NCI-H345 treated with DMSO at 0.1 percent for 48 hours (cell line): ENCODE measurements around the gene ZNF25.
"Not testable (repeated sequence)": the region's sequence is repeated elsewhere in the genome, so short reads cannot be mapped to it uniquely, and the experiment has no call there.

Experiments used
- DNase-seq: peaks from one replicate; lab custom pipeline; 2025; ENCODE audit not compliant: unreplicated experiment; lab: John Stamatoyannopoulos, UW

ZNF25 gene

GRCh38 chr10:37948210-37948609 is 28.2 kb downstream of the ZNF25 start:
- DNase-seq = no peak

GRCh38 chr10:37947526-37947925 is 28.9 kb downstream of the ZNF25 start:
- no peak for DNase-seq

DNA sequence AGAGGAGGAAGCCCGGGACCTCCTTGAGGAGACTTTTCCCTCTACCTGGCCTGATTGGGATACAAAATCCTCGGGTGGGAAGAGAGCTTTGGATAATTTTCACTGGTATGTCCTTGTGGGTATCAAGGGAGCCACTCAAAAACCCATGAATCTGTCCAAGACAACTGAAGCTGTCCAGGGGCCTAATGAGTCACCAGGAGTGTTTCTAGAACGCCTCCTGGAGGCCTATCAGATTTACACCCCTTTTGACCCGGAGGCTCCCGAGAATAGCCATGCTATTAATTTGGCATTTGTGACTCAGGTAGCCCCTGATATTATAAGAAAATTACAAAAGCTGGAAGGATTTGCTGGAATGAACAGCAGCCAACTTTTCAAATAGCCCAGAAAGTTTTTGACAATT is 38.6 kb downstream of the ZNF25 start:
- no peak for DNase-seq

GRCh38 chr10:37934791-37935190 is 41.7 kb downstream of the ZNF25 start:
- DNase-seq = no peak

GRCh38 chr10:37930423-37930822 is 46.0 kb downstream of the ZNF25 start:
- no peak for DNase-seq

DNA sequence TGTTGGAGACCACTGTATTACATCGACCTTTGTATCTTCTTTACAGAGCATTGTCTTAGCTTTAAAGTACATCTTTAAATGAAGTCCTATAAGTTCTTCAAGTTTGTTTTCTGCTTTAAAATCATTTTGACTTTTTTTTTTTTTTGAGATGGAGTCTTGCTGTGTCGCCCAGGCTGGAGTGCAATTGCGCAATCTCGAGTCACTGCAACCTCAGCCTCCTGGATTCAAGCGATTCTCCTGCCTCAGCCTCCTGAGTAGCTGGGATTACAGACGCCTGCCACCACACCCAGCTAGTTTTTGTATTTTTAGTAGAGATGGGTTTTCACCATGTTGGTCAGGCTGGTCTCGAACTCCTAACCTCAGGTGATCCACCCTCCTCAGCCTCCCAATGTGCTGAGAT is 68.3 kb downstream of the ZNF25 start:
- not testable (repeated sequence) for DNase-seq

DNA sequence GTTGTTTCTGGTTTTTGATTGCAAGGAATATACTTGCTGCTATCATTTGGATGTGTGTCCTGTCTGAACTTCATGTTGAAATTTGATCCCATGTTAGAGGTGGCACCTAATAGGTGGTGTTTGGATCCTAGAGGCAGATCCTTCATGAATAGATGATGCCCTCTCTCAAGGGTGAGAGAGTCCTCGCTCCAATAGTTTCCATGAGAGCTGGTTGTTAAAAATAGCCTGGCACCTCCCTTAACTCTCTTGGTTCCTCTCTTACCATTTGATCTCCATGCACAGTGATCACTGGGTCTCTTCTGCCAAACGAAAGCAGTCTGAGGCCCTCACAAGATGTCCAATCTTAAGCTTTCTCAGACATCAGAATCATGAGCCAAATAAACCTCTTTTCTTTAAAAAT is 70.1 kb downstream of the ZNF25 start:
- no peak for DNase-seq
